22Rv1 (cell line): ENCODE measurements around the gene NFATC2.

Experiments used
- ZFX ChIP-seq: fragments of 450-650 bp; IDR thresholded peaks from 2 replicates; pipeline ENCODE4 v1.6.1; 2017; ENCODE audit warnings: antibody characterized with exemption, borderline replicate concordance
- TF ChIP-seq, protein P1 (sequence below): fragments of 450-650 bp; IDR thresholded peaks from 2 replicates; pipeline ENCODE4 v1.5.1; 2017; ENCODE audit warnings: mild to moderate bottlenecking

DNA sequence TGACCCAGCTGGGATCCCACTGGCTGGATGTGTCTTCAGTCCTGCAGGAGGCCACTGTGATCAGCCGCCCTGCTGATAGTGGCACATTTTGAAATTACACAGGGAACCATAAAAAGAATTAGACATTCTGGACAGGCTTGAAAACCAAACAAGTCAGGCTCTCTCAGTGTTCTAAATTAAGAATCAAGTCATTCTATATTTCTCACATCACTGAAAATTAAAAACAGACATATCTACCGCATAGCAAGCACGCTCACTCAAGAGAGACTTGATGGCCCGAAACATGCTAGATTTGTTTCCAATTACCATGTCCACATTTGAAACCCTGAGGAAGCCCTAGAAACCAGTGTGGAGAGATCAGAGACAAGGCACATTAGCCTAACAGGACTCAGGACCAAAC lies 57.7 kb downstream of the NFATC2 start:
- TF ChIP-seq, protein P1, sequence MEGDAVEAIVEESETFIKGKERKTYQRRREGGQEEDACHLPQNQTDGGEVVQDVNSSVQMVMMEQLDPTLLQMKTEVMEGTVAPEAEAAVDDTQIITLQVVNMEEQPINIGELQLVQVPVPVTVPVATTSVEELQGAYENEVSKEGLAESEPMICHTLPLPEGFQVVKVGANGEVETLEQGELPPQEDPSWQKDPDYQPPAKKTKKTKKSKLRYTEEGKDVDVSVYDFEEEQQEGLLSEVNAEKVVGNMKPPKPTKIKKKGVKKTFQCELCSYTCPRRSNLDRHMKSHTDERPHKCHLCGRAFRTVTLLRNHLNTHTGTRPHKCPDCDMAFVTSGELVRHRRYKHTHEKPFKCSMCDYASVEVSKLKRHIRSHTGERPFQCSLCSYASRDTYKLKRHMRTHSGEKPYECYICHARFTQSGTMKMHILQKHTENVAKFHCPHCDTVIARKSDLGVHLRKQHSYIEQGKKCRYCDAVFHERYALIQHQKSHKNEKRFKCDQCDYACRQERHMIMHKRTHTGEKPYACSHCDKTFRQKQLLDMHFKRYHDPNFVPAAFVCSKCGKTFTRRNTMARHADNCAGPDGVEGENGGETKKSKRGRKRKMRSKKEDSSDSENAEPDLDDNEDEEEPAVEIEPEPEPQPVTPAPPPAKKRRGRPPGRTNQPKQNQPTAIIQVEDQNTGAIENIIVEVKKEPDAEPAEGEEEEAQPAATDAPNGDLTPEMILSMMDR, result no peak
- TF ChIP-seq ZFX, result no peak
